CD4-positive, alpha-beta T cell treated with Interleukin-17A for 1 hour (primary cell): ENCODE data around the gene TMEM209.
"Not testable (repeated sequence)": the region's sequence is repeated elsewhere in the genome, so short reads cannot be mapped to it uniquely, and the experiment has no call there.

Source experiments
- DNase-seq: peaks from one replicate; pipeline ENCODE4 v3.0.0-alpha.2; 2020

The TMEM209 gene

DNA sequence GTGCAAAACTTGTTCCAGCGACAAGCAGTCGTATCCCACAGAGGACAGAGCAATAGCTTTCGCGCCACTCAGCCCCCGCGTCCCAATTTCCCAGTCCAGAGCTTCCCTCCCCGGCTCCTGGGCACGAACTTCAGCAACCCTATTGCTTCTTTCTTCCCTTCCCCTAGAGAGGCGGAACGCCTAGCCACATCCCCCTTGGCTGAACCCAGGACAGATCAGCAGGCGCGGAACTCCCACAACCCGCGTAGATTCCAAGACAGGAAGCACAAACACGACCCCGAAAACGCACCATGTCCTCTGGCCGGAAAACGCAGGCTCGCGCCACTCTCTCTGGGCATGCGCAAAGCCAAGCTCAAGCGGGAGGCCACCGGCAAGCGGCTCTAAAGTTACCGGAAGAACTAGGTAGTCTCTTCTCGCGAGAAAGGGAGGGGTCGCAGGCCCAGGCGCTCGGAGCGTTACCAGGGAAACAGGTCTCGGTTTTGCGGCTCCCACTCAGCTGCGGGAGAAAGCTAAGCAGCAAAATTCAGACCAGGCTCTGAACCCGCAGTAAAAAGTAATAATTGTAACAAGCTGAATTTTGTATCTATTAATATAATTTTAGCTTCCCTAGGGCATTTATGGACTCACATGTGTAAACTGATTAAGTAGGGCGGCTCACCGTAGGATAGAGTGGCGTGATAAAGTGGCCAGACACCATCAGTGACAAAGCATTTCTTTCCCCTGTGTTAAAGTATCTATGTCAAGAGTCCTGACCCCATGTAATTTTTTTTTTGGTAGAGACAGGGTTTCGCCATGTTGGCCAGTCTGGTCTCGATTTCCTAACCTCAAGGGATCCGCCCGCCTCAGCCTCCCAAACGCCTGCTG lies at the start of gene TMEM209:
TSS of gene TMEM209 (minus strand) at position 323 of the 864 bp plus-strand sequence. CDS start at position 292, 31 bp downstream.
- DNase-seq, result peak; percentile 97

DNA sequence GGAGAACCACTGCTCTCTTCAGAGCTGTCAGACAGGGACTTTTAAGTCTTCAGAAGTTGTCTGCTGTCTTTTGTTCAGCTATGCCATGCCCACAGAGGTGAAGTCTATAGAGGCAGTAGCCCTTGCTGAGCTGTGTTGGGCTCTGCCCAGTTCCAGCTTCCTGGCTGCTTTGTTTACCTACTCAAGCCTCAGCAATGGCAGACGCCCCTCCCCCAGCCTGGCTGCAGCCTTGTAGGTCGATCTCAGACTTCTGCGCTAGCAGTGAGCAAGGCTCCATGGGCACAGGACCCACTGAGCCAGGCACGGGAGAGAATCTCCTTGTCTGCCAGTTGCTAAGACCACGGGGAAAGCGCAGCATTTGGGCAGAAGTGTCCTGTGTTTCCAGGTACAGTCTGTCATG lies 49.3 kb upstream of the TMEM209 start:
- no peak for DNase-seq

DNA sequence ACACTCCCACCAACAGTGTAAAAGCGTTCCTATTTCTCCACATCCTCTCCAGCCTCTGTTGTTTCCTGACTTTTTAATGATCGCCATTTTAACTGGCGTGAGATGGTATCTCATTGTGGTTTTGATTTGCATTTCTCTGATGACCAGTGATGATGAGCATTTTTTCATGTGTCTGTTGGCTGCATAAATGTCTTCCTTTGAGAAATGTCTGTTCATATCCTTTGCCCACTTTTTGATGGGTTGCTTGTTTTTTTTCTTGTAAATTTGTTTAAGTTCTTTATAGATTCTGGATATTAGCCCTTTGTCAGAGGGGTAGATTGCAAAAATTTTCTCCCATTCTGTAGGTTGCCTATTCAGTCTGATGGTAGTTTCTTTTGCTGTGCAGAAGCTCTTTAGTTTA lies 44.4 kb upstream of the TMEM209 start:
- not testable (repeated sequence) for DNase-seq

DNA sequence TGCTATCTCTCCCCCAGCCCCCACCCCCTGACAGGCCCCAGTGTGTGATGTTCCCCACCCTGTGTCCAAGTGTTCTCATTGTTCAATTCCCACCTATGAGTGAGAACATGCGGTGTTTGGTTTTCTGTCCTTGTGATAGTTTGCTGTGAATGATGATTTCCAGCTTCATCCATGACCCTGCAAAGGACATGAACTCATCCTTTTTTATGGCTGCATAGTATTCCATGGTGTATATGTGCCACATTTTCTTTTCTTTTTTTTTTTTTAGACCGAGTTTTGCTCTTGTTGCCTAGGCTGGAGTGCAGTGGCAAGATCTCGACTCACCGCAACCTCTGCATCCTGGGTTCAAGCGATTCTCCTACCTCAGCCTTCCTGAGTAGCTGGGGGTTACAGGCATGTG lies 43.6 kb upstream of the TMEM209 start:
- not testable (repeated sequence) for DNase-seq

DNA sequence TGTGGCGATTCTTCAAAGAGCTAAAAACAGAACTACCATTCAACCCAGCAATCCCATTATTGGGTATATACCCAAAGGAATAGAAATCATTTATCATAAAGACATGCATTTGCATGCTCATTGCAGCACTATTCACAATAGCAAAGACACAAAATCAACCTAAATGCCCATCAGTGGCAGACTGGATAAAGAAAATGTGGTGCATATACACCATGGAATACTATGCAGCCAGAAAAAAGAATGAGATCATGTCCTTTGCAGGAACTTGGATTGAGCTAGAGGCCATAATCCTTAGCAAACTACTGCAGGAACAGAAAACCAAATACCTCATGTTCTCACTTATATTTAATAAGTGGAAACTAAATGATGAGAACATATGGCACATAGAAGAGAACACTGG lies 41.3 kb upstream of the TMEM209 start:
- not testable (repeated sequence) for DNase-seq

DNA sequence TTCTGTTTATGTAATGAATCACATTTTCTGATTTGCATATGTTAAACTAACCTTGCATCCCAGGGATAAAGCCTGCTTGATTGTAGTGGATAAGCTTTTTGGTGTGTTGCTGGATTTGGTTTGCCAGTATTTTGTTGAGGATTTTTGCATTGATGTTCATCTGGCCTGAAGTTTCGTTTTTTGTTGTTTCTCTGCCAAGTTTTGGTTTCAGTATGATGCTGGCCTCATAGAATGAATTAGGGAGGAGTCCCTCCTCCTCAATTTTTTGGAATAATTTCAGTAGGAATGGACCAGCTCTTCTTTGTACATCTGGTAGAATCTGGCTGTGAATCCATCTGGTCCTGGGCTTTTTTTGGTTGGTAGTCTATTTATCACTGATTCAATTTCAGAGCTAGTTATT lies 38.3 kb upstream of the TMEM209 start:
- DNase-seq, result not testable (repeated sequence)

DNA sequence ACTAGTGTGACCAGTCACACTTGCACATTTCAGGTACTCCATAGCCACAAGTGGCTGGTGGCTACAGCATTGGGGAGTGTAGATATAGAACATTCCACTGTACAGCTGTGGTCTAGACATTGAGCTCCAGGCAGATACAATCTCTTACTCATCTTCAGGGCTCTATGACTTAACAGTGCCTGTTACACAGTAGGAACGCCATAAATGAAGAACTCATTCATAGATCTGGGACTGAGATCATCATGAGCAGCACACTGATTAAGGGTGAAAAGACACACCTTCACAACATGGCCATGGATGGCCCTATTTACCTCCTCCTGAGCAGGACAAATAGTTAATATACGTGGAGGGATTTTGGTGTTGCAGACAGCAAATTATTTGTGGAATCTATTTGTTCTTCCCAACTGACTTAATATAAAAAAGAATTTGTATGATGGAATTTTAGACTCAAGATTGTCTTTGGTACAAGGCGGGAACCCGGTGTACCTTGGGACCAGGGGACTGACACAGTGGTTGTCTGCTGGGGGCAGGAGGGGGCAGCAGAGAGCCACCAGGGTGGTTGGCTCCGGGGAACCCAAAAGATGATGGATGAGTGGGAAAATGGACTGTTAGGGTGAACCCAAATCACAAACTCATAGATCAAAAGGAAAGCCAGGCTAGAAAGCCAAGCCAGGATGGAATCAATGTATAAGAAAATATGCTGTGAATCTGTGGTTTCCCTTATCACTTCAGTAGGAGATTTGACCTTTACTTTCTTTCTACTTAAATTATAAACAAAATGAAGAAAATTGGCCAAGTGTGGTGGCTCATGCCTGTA lies 37.2 kb upstream of the TMEM209 start:
- peak; percentile 40 for DNase-seq

DNA sequence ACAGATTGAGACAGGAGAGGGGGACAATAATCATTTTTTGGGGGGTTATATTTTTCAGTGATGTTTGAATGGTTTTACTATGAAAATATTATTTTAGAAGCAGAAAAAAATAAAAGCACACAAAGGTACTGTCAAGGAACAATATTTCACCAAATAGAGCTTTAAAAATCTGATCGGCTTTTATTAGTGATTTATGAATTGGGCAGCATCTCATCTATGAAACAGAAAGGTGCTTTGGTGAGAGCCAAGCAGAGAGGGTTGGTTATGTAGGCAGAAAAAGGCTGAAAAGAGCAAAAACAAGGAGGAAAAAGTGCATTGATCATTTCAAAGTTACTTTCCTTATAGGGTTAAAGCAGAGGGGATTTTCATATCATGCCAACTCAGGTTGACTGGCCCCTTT lies 35.0 kb upstream of the TMEM209 start:
- DNase-seq, result no peak

DNA sequence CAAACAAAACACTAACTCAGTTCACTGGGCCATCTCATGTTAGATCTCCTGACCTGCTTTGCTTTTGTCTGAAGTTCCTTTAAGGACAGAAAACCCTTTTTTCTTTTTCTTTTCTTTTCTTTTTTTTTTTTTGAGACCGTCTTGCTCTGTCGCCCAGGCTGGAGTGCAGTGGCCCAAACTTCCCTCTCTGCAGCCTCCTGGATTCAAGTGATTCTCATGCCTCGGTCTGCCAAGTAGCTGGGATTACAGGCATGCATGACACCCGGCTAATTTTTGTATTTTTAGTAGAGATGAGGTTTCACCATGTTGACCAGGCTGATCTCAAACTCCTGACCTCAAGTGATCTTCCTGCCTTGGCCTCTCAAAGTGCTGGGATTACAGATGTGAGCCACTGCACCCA lies 31.2 kb upstream of the TMEM209 start:
- not testable (repeated sequence) for DNase-seq

DNA sequence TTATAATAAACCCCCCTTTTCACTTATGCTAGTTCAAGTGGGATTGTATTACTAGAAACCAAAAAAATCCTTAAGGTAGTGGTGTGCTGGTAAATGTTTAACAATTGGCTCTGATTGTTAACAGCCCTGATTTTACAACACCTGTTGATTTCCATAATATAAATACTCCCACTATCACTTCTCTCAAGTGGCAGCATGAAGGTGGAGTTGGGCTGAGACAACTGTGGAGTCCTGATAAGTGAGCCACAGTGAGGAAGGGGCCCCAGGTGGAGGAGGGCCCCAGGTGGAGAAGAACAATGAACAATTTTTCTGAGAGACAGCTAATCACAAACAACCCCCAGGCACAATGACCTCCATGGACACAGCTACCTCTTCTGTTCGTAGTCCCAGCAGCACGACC lies 28.9 kb upstream of the TMEM209 start:
- DNase-seq, result no peak

DNA sequence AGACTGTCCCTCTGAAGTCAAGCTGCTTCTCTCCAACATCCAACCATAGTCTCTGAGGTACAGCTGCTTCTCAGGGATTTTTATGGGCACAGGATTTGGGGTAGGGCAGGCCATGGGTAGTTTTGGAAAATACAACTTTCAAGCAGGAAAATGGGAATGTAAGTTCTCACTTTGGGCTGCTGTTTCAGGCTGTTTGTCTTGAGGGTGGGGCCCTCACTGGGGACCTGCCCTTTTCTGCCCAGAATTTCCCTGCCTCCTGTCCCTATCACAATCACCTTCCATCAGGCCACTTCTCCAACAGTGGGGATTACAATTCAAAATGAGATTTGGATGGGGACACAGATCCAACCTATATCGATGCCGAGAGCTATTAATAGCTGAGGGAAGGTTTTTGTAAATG lies 27.0 kb upstream of the TMEM209 start:
- DNase-seq, result no peak

DNA sequence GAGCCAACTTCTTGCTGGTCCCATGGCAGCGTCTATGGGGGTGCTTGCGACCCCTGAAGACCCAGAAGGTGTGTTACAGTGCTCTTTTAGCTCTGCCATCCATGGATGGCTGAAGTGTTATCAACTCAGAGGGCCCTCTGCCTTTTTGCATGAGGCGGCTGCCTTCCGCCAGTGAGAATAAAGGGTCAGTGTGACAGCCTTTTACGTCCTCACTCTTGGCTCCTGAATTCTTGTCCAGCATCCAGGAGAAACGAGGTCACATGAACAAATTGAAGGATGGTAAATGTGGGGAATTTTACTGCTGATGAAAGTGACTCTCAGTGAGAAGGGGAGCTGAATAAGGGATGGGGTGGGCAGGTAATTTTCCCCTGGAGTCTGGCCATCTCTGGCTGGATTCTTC lies 26.6 kb upstream of the TMEM209 start:
- DNase-seq, result no peak

DNA sequence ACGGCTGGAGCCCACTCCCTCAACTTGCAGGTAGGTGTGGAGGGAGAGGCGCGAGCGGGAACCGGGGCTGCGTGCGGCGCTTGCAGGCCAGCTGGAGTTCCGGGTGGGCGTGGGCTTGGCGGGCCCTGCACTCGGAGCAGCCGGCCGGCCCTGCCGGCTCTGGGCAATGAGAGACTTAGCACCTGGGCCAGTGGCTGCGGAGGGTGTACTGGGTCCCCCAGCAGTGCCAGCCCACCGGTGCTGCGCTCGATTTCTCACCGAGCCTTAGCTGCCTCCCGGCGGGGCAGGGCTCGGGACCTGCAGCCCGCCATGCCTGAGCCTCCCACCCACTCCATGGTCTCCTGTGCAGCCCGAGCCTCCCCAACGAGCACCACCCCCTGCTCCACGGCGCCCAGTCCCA lies 24.8 kb upstream of the TMEM209 start:
- not testable (repeated sequence) for DNase-seq

DNA sequence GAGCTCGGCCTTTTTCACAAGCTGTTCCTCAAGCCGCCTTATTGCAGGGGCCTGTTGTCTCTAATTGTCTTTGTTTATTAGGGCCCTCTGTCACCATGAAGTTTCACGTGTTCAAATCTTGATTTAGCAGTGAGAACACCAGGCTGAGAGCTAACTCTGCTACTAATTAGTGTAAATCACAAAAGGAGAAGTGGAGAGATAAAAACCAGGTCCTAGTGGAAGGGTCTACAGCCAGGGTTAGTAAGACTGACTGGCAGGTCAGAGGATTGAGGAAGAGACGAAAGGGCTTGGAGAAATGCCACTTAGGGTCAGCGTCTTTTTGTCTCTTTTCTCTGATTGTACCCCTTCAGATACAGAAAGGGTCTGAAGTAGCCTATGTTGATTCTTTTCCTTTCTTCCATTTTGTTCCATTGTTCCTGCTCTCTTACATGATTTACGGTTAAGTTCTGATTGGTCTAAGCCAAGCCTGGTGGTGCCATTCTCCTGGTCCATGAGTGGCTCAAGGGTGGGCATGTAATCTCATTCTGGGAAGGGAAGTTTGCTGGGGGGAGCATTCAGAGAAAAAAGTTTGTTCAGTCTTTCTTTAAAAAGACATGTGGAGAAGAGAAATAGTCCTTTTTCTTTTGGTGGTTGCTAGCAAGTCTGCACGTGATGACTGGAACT lies 23.8 kb upstream of the TMEM209 start:
- DNase-seq, result no peak

DNA sequence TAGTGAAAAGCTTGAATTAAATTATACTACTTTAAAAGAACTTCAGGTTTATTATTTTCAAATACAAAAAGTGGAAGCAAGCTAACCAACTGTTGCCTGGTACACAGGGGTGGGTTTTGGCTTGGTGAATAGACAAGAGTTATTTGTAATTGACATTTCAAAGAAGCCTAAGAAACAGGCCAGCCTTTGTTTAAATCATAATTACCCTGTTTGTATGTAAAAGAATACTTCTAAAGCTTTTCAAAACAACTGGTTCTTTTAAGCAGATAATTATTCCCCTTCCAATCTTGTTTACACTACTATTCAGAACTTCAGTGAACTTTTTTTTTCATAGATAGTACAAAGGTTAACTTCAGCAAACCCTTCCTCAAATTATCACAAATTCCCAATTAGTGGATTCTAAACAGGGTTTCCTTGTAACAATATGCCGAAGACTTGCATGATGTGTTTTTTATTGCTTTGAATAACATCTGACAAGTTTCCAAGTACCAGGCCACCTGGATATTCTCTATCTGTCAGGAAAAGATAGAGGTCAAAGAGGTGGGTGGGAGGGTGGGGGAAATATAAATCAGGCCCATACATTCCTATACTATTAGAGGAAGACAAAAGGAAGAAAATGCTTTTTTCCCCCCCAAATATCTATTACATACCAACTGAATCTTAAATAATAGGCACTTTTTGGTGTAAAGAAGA lies 22.8 kb upstream of the TMEM209 start:
- DNase-seq, result no peak

DNA sequence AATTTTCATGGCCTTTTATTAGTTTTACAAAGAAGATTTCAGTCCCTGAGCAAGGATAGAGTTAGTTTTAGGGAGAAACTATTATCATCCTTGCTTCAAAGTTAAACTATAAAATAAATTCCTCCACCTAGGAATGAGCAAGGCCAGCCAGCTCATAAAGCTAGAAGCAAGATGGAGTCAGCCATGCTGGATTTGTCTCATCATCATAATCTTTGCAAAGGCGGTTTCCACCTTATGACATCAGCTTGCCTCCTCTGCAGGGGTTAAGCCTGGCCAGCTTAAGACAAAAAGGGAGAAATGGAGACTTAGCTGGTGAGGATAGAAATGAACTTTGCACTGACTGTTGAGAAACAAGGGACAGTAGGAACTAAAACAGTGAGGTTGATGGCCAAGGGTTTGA lies 21.1 kb upstream of the TMEM209 start:
- no peak for DNase-seq

DNA sequence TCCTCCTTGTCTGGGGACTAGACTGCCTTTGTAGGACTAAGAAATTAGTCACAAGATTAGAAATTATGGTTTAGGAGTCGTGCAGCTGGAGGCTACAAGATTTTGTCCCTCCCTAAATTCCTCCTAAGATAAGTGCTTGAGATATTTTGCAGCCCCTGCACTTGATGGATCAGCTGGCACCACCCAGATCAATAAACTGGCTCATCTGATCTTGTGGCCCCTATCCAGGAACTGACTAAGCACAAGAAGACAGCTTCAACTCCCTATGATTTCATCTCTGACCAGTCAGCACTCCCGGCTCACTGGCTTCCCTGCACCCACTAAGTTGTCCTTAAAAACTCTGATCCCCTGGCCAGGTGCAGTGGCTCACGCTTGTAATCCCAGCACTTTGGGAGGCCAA lies 19.7 kb upstream of the TMEM209 start:
- not testable (repeated sequence) for DNase-seq

DNA sequence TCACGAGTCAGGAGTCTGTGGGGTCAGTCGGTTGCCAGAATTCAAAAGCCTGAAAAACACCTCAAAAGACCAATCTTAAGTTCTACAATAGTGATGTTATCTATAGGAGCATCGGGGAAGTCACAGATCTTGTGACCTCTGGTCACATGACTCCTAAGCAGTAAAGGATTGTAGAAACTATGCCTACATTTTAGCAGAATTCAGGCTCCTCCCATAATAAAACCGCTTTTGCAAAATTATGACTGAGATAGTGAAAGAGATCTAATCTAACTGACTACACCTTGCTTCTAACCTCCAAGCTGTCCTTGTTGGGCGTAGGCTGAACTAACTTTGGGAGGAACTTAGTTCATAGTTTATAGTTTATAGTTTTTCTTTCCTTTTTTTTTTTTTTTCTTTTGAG lies 19.0 kb upstream of the TMEM209 start:
- no peak for DNase-seq

DNA sequence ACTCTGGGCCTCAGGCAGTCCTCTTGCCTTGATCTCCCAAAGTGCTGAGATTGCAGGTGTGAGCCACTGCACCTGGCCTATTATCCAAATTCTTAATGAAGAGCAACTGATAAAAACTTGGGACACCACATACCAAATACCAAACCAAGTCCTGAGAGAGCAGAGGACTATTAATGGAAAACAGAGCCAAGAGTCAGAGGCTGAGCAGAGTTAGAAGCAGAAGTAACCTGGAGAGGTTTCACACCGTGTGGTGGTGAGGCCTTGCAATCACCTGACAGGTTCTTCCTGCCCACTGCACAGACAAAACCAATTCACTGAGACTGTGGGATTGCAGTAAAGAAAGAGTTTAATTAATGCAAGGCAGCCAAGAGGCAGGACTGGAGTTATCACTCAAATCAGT lies 18.4 kb upstream of the TMEM209 start:
- no peak for DNase-seq

DNA sequence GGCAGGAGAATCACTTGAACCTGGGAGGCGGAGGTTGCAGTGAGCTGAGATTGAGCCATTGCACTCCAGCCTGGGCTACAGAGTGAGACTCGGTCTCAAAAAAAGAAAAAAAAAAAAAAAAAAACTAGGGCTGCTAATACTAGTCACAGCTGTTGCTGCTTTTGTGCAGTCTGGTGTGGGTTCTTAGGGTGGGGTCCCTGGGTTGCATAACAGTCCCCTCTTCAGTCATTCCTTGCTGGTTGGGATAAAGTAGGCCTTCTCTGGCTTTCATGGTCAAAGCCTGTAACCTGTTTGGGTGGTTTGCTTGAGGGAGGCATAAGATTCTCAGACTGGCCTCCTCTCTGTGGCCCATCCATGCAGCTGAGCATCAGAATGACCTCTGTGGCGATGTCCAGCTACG lies 16.5 kb upstream of the TMEM209 start:
- DNase-seq, result no peak

DNA sequence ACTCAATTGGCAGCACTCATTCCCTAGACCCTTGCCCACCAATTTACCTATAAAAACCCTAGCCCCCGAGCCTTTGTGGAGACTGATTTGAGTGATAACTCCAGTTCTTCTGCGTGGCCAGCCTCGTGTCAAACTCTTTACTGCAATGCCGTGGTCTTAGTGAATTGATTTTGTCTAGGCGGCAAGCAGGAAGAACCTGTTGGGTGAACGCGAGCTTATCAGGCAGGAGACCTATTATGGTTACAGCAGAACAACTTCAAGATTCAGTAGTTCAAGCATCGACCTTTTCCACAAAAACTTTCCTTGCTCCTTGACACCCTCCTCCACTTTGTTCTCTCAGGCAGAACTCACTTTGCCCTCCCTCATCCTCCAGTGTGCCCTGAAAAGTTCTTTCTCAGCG lies 14.7 kb upstream of the TMEM209 start:
- DNase-seq, result no peak

DNA sequence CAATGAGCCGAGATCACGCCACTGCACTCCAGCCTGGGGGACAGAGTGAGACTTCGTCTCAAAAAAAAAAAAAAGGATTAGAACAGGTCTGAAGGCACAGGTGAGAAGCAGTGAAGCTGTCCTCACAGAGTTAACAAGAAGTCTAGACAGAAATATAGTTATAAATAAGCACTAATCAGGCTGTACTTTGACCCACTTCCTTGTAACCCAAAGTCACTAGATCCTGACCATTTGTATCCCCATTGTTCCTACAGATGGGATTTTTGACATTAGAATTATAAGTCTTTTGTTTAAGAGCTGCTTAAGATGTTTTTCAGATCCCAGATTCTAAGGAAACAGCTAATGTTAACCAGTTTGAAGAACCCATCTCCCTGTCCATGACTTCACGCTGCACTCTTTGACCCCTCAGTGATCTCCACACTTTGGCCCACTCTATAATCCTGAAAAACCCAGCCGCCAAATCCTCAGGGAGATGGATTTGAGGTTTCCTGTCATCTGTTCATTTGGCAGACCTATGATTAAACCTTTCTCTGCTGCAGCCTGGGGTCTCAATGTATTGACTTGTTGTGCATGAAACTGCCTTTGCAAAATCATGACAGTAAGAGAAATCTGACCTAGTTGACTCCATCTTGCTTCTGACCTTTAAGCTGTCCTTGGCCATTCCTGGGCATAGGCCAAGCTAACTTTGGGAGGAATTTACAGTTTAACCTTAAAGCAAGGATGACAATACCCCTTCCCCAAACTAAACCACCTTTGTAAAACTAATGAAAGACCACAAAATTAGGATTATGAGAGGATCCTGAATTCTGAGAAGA lies 13.8 kb upstream of the TMEM209 start:
- DNase-seq, result no peak
